ENCODE data around the gene NAP1L4.

The NAP1L4 gene

DNA sequence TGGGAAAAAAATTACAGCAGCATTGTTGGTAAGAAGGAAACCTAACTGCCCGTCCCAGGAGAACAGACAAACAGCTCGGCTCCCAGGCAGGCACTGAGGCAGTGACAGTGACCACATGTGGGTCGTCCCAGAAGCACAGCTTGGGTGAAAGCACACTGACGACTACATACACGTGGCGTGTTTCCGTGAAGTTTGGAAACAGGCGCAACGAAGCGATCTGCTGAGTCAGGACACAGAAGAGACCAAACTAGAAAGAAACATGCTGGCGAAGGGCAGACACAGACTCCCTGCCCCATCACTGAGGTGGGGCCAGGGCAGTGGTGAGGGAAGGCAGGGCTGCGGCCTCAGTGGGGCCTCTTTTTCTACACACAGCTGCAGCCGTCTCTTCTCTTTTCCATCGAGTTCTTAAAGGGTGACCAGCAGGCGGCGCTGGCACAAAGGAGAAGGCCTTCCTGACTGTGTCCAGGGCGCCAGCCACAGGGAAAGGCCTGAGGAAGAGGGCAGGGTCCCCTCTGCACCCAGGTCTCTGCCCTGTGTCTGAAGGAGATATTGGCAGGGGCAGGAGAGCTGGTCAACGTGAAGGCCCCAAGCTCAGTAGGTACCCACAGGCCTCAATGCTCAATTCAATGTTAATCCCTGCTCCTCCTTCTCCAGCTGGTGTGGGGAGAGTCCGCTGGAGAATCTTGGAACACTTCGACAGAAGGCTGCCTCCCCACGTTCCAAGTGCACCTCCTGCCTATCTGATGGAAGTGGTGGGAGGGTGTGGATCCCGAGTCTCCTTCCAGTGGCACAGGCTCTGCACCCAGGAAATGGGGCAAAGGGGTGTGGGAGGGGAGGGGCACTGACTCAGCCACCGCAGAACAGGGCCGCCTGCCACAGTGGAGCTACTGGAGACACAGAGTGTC, 45.2 kb upstream of the NAP1L4 start:
- H3K4me1 ChIP-seq (ENCODE audit: insufficient read depth, low read length, severe bottlenecking), result peaks cover 26% of the 10 kb centered on the region
- H3K9me2 ChIP-seq (ENCODE audit: low read depth, low read length), result no peaks in the 10 kb centered on the region
- H4K20me1 ChIP-seq (ENCODE audit: insufficient read depth, low read length), result no peaks in the 10 kb centered on the region
- no peaks in the 10 kb centered on the region for H3K9me3 ChIP-seq (ENCODE audit: low read length)
- H3K79me2 ChIP-seq (ENCODE audit: insufficient read depth, low read length), result no peaks in the 10 kb centered on the region
- no peak for TF ChIP-seq EZH2 (IDR thresholded peaks at IDR 0.05; ENCODE audit: borderline replicate concordance, low read length)
- TF ChIP-seq, protein P1, sequence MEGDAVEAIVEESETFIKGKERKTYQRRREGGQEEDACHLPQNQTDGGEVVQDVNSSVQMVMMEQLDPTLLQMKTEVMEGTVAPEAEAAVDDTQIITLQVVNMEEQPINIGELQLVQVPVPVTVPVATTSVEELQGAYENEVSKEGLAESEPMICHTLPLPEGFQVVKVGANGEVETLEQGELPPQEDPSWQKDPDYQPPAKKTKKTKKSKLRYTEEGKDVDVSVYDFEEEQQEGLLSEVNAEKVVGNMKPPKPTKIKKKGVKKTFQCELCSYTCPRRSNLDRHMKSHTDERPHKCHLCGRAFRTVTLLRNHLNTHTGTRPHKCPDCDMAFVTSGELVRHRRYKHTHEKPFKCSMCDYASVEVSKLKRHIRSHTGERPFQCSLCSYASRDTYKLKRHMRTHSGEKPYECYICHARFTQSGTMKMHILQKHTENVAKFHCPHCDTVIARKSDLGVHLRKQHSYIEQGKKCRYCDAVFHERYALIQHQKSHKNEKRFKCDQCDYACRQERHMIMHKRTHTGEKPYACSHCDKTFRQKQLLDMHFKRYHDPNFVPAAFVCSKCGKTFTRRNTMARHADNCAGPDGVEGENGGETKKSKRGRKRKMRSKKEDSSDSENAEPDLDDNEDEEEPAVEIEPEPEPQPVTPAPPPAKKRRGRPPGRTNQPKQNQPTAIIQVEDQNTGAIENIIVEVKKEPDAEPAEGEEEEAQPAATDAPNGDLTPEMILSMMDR (IDR thresholded peaks at IDR 0.05; ENCODE audit: low read length), result peak; percentile 91
- no peak overlapping the region for H2AFZ ChIP-seq (ENCODE audit: low read length)
- peak overlapping the region; percentile 15; the same call in 1 of the 2 replicates for H3K9ac ChIP-seq (ENCODE audit: low read length)
- no peak overlapping the region for H3K4me3 ChIP-seq (ENCODE audit: low read depth, low read length, poor library complexity, severe bottlenecking)
- no peaks in the 10 kb centered on the region for H3F3A ChIP-seq (ENCODE audit: insufficient read depth, low read length)
- H3K36me3 ChIP-seq (ENCODE audit: insufficient read depth, low read length), result peaks cover 62% of the 10 kb centered on the region
- H3K27ac ChIP-seq (ENCODE audit: low read depth, low read length, poor library complexity, severe bottlenecking), result peak overlapping the region; percentile 42
- no peaks in the 10 kb centered on the region for H3K27me3 ChIP-seq (ENCODE audit: insufficient read depth, low read length)
- peak overlapping the region; percentile 39; the same call in 1 of the 2 replicates for H3K4me2 ChIP-seq (ENCODE audit: low read length)

DNA sequence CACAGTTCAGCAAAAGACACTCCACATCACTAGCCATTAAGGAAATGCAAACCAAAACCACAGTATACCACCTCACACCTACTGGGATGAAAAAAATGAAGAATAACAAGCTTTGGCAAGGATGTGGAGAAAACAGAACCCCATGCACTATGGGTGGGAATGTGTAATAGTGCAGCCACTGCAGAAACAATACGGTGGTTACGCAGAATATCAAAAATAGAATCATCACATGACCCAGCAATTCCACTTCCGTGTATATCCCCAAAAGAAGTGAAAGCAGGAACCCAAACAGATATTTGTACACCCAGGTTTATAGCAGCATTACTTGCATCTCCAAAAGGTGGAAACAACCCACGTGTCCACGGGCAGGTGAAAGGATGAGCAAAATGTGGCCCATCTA, 44.3 kb upstream of the NAP1L4 start:
- Histone ChIP-seq H3K27ac (ENCODE audit: low read depth, low read length, poor library complexity, severe bottlenecking) (peak overlapping the region; percentile 42), H3K27me3 (ENCODE audit: insufficient read depth, low read length) (no peaks in the 10 kb centered on the region), H3F3A (ENCODE audit: insufficient read depth, low read length) (no peaks in the 10 kb centered on the region), H3K4me3 (ENCODE audit: low read depth, low read length, poor library complexity, severe bottlenecking) (no peak overlapping the region), H3K36me3 (ENCODE audit: insufficient read depth, low read length) (peaks cover 57% of the 10 kb centered on the region), H3K4me1 (ENCODE audit: insufficient read depth, low read length, severe bottlenecking) (peaks cover 26% of the 10 kb centered on the region), H3K4me2 (ENCODE audit: low read length) (peak overlapping the region; percentile 39; the same call in 1 of the 2 replicates), H3K9ac (ENCODE audit: low read length) (peak overlapping the region; percentile 6; the same call in 1 of the 2 replicates), H4K20me1 (ENCODE audit: insufficient read depth, low read length) (no peaks in the 10 kb centered on the region), H3K9me3 (ENCODE audit: low read length) (no peaks in the 10 kb centered on the region), H2AFZ (ENCODE audit: low read length) (no peak overlapping the region), H3K9me2 (ENCODE audit: low read depth, low read length) (no peaks in the 10 kb centered on the region), H3K79me2 (ENCODE audit: insufficient read depth, low read length) (no peaks in the 10 kb centered on the region)
- TF ChIP-seq, protein P1 (IDR thresholded peaks at IDR 0.05; ENCODE audit: low read length), result no peak
- TF ChIP-seq EZH2 (IDR thresholded peaks at IDR 0.05; ENCODE audit: borderline replicate concordance, low read length), result no peak

DNA sequence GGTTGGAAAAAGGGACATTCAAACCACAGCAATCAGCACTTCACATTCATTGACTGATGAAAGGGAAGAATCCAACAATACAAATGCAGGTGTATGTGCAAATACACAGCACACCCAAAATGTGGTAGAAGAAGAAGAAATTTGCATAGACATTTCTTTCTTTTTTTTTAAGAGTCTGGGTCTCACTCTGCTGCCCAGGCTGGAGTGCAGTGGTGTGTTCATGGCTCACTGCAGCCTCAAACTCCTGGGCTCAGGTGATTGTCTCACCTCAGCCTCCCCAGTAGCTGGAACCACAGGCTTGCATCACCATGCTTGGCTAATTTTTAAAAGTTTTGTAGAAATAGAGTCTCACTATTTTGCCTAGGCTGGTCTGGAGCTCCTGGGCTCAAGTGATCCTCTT, 43.2 kb upstream of the NAP1L4 start:
- no peak overlapping the region for H3K9ac ChIP-seq (ENCODE audit: low read length)
- peaks cover 51% of the 10 kb centered on the region for H3K36me3 ChIP-seq (ENCODE audit: insufficient read depth, low read length)
- H3F3A ChIP-seq (ENCODE audit: insufficient read depth, low read length), result no peaks in the 10 kb centered on the region
- H3K27ac ChIP-seq (ENCODE audit: low read depth, low read length, poor library complexity, severe bottlenecking), result peak overlapping the region; percentile 42
- peaks cover 26% of the 10 kb centered on the region for H3K4me1 ChIP-seq (ENCODE audit: insufficient read depth, low read length, severe bottlenecking)
- H3K79me2 ChIP-seq (ENCODE audit: insufficient read depth, low read length), result no peaks in the 10 kb centered on the region
- H4K20me1 ChIP-seq (ENCODE audit: insufficient read depth, low read length), result no peaks in the 10 kb centered on the region
- no peak overlapping the region for H3K4me2 ChIP-seq (ENCODE audit: low read length)
- no peak overlapping the region for H3K4me3 ChIP-seq (ENCODE audit: low read depth, low read length, poor library complexity, severe bottlenecking)
- H3K9me3 ChIP-seq (ENCODE audit: low read length), result no peaks in the 10 kb centered on the region
- no peaks in the 10 kb centered on the region for H3K9me2 ChIP-seq (ENCODE audit: low read depth, low read length)
- H2AFZ ChIP-seq (ENCODE audit: low read length), result no peak overlapping the region
- no peaks in the 10 kb centered on the region for H3K27me3 ChIP-seq (ENCODE audit: insufficient read depth, low read length)
- TF ChIP-seq, protein P1 (IDR thresholded peaks at IDR 0.05; ENCODE audit: low read length), result no peak
- no peak for TF ChIP-seq EZH2 (IDR thresholded peaks at IDR 0.05; ENCODE audit: borderline replicate concordance, low read length)

All from OCI-LY1 (cell line).